Measurements from ENCODE around the gene C22orf15.

GRCh38 chr22:23752090-23752691, 10.6 kb upstream of the C22orf15 start:
- TF ChIP-seq POLR2AphosphoS5 (IDR thresholded peaks at IDR 0.05): no peak
- TF ChIP-seq POLR2A (IDR thresholded peaks at IDR 0.05): no peak
- no peak for TF ChIP-seq CTCF (IDR thresholded peaks at IDR 0.05)
- no peak for TF ChIP-seq EP300 (IDR thresholded peaks at IDR 0.05)

All from sigmoid colon (tissue), 4 donors.